Lower leg skin (tissue), 3 donors: Measurements from ENCODE around the gene PPL.

Source experiments
- CTCF ChIP-seq, 3 donors: fragments of 450-650 bp; IDR thresholded peaks; one replicate each; pipeline ENCODE4 v1.5.1; 2016; ENCODE audit warnings: antibody characterized with exemption in 3 of 3, mild to moderate bottlenecking in 3 of 3, moderate library complexity in 2 of 3
- POLR2A ChIP-seq, 2 donors: fragments of 450-650 bp; IDR thresholded peaks; one replicate each; pipeline ENCODE4 v1.6.1; 2016 to 2017; ENCODE audit warnings: antibody characterized with exemption in 2 of 2, mild to moderate bottlenecking in 1 of 2, moderate library complexity in 1 of 2

DNA sequence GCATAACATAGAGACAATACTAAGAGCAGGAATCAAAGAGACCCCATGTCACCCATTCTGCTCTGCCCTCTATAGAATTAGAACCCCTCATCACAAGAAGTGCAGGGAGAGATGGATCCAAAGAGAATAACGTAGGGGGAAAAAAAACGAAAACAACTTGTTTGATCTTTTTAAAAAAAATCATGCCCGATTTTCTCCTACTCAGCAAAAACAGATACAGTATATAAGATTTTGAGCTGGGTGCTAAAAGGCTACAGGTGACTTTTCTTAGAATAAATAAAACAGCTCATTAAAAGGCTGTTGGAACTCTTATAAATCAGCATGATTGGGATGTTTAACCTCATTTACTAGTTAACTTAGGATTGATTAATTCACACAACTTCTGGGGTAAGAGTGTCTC, 72.2 kb downstream of the PPL start:
- no peak for TF ChIP-seq CTCF (IDR thresholded peaks at IDR 0.05)
- TF ChIP-seq POLR2A (IDR thresholded peaks at IDR 0.05), result no peak
